ENCODE data around the gene ITGA11.

The ITGA11 gene

GRCh38 chr15:68440136-68440535 lies 8.2 kb upstream of the ITGA11 start:
- Mint-ChIP-seq H3K4me1 (ENCODE audit: low read depth) (no peaks in the 10 kb centered on the region), H3K27ac (no peak overlapping the region), H3K9me3 (no peaks in the 10 kb centered on the region), H3K4me3 (no peak overlapping the region), H3K36me3 (ENCODE audit: low read depth) (no peaks in the 10 kb centered on the region), H3K27me3 (peaks cover 64% of the 10 kb centered on the region)
- DNase-seq, result no peak

GRCh38 chr15:68439506-68439905 lies 7.5 kb upstream of the ITGA11 start:
- no peak for DNase-seq
- H3K9me3 Mint-ChIP-seq, result no peaks in the 10 kb centered on the region
- no peaks in the 10 kb centered on the region for H3K36me3 Mint-ChIP-seq (ENCODE audit: low read depth)
- peaks cover 66% of the 10 kb centered on the region for H3K27me3 Mint-ChIP-seq
- no peaks in the 10 kb centered on the region for H3K4me1 Mint-ChIP-seq (ENCODE audit: low read depth)
- H3K27ac Mint-ChIP-seq, result no peak overlapping the region
- no peak overlapping the region for H3K4me3 Mint-ChIP-seq

GRCh38 chr15:68436680-68437079 lies 4.7 kb upstream of the ITGA11 start:
- no peak for DNase-seq
- Mint-ChIP-seq H3K36me3 (ENCODE audit: low read depth) (no peaks in the 10 kb centered on the region), H3K4me1 (ENCODE audit: low read depth) (peaks cover under 1% of the 10 kb centered on the region), H3K9me3 (no peaks in the 10 kb centered on the region), H3K4me3 (no peak overlapping the region), H3K27me3 (peaks cover 76% of the 10 kb centered on the region), H3K27ac (no peak overlapping the region)

- Mint-ChIP-seq H3K4me3 (no peak overlapping the region), H3K27me3 (peaks cover 77% of the 10 kb centered on the region), H3K27ac (no peak overlapping the region), H3K4me1 (ENCODE audit: low read depth) (peaks cover 2% of the 10 kb centered on the region), H3K9me3 (no peaks in the 10 kb centered on the region), H3K36me3 (ENCODE audit: low read depth) (no peaks in the 10 kb centered on the region)
- DNase-seq, result no peak
Observed at GRCh38 chr15:68435966-68436365, 4.0 kb upstream of the ITGA11 start.

GRCh38 chr15:68434021-68434420 lies 2.1 kb upstream of the ITGA11 start:
- Mint-ChIP-seq H3K4me1 (ENCODE audit: low read depth) (peaks cover 2% of the 10 kb centered on the region), H3K36me3 (ENCODE audit: low read depth) (no peaks in the 10 kb centered on the region), H3K4me3 (no peak overlapping the region), H3K27me3 (peaks cover 75% of the 10 kb centered on the region), H3K9me3 (no peaks in the 10 kb centered on the region), H3K27ac (no peak overlapping the region)
- no peak for DNase-seq

- no peaks in the 10 kb centered on the region for H3K36me3 Mint-ChIP-seq (ENCODE audit: low read depth)
- no peak overlapping the region for H3K27ac Mint-ChIP-seq
- H3K4me1 Mint-ChIP-seq (ENCODE audit: low read depth), result peaks cover 2% of the 10 kb centered on the region
- DNase-seq, result no peak
- no peak overlapping the region for H3K4me3 Mint-ChIP-seq
- H3K9me3 Mint-ChIP-seq, result no peaks in the 10 kb centered on the region
- peaks cover 77% of the 10 kb centered on the region for H3K27me3 Mint-ChIP-seq
Observed at GRCh38 chr15:68433551-68433950, 1.6 kb upstream of the ITGA11 start.

GRCh38 chr15:68432441-68433064 lies 590 bp upstream of the ITGA11 start:
- H3K4me1 Mint-ChIP-seq (ENCODE audit: low read depth), result peaks cover 2% of the 10 kb centered on the region
- no peak overlapping the region for H3K4me3 Mint-ChIP-seq
- no peaks in the 10 kb centered on the region for H3K9me3 Mint-ChIP-seq
- no peak overlapping the region for H3K27ac Mint-ChIP-seq
- peaks cover 74% of the 10 kb centered on the region for H3K27me3 Mint-ChIP-seq
- no peaks in the 10 kb centered on the region for H3K36me3 Mint-ChIP-seq (ENCODE audit: low read depth)
- no peak for DNase-seq

- DNase-seq, result no peak
- Mint-ChIP-seq H3K36me3 (ENCODE audit: low read depth) (no peaks in the 10 kb centered on the region), H3K9me3 (no peaks in the 10 kb centered on the region), H3K4me1 (ENCODE audit: low read depth) (peaks cover 2% of the 10 kb centered on the region), H3K27ac (no peak overlapping the region), H3K4me3 (no peak overlapping the region), H3K27me3 (peaks cover 66% of the 10 kb centered on the region)
Observed at GRCh38 chr15:68431037-68431791, 749 bp downstream of the ITGA11 start.

GRCh38 chr15:68430471-68431036 lies 1.4 kb downstream of the ITGA11 start:
- H3K9me3 Mint-ChIP-seq, result no peaks in the 10 kb centered on the region
- peaks cover 2% of the 10 kb centered on the region for H3K4me1 Mint-ChIP-seq (ENCODE audit: low read depth)
- no peak for DNase-seq
- peaks cover 62% of the 10 kb centered on the region for H3K27me3 Mint-ChIP-seq
- no peak overlapping the region for H3K27ac Mint-ChIP-seq
- no peaks in the 10 kb centered on the region for H3K36me3 Mint-ChIP-seq (ENCODE audit: low read depth)
- no peak overlapping the region for H3K4me3 Mint-ChIP-seq

- no peak overlapping the region for H3K4me3 Mint-ChIP-seq
- H3K27ac Mint-ChIP-seq, result no peak overlapping the region
- no peaks in the 10 kb centered on the region for H3K36me3 Mint-ChIP-seq (ENCODE audit: low read depth)
- no peak for DNase-seq
- H3K9me3 Mint-ChIP-seq, result no peaks in the 10 kb centered on the region
- H3K4me1 Mint-ChIP-seq (ENCODE audit: low read depth), result peaks cover 2% of the 10 kb centered on the region
- H3K27me3 Mint-ChIP-seq, result peaks cover 59% of the 10 kb centered on the region
Observed at GRCh38 chr15:68429691-68430470, 2.1 kb downstream of the ITGA11 start.

GRCh38 chr15:68428431-68428940 lies 3.5 kb downstream of the ITGA11 start:
- H3K4me3 Mint-ChIP-seq, result no peak overlapping the region
- no peaks in the 10 kb centered on the region for H3K36me3 Mint-ChIP-seq (ENCODE audit: low read depth)
- peaks cover 49% of the 10 kb centered on the region for H3K27me3 Mint-ChIP-seq
- no peak for DNase-seq
- no peaks in the 10 kb centered on the region for H3K9me3 Mint-ChIP-seq
- no peak overlapping the region for H3K27ac Mint-ChIP-seq
- peaks cover 2% of the 10 kb centered on the region for H3K4me1 Mint-ChIP-seq (ENCODE audit: low read depth)

GRCh38 chr15:68427963-68428362 lies 4.0 kb downstream of the ITGA11 start:
- Mint-ChIP-seq H3K27me3 (peaks cover 43% of the 10 kb centered on the region), H3K36me3 (ENCODE audit: low read depth) (no peaks in the 10 kb centered on the region), H3K4me3 (no peak overlapping the region), H3K4me1 (ENCODE audit: low read depth) (peaks cover 2% of the 10 kb centered on the region), H3K27ac (no peak overlapping the region), H3K9me3 (no peaks in the 10 kb centered on the region)
- DNase-seq, result no peak

GRCh38 chr15:68427366-68427765 lies 4.6 kb downstream of the ITGA11 start:
- H3K36me3 Mint-ChIP-seq (ENCODE audit: low read depth), result no peaks in the 10 kb centered on the region
- H3K27ac Mint-ChIP-seq, result no peak overlapping the region
- no peak for DNase-seq
- H3K4me1 Mint-ChIP-seq (ENCODE audit: low read depth), result peaks cover 2% of the 10 kb centered on the region
- H3K27me3 Mint-ChIP-seq, result peaks cover 37% of the 10 kb centered on the region
- H3K9me3 Mint-ChIP-seq, result no peaks in the 10 kb centered on the region
- no peak overlapping the region for H3K4me3 Mint-ChIP-seq

GRCh38 chr15:68426116-68426515 lies 5.8 kb downstream of the ITGA11 start:
- H3K9me3 Mint-ChIP-seq, result no peaks in the 10 kb centered on the region
- H3K27me3 Mint-ChIP-seq, result peaks cover 32% of the 10 kb centered on the region
- no peak for DNase-seq
- H3K36me3 Mint-ChIP-seq (ENCODE audit: low read depth), result no peaks in the 10 kb centered on the region
- H3K4me3 Mint-ChIP-seq, result no peak overlapping the region
- H3K4me1 Mint-ChIP-seq (ENCODE audit: low read depth), result no peaks in the 10 kb centered on the region
- no peak overlapping the region for H3K27ac Mint-ChIP-seq
